Measurements from ENCODE around the gene PRSS56. TPM values are rescaled to one million over a fixed set of nuclear protein-coding genes. Genes with fewer than 3 reads are reported as not detected.

PRSS56 gene
- total and polyA plus RNA-seq, 2 of the 8 experiments (the other 6 are each of a cell fraction or from before 2014, with no cell fraction given) = 0.03 TPM; not detected in 1

- TF ChIP-seq SIX5 (IDR thresholded peaks at IDR 0.05; ENCODE audit: low read depth, low read length) (no peak), GTF2F1 (IDR thresholded peaks at IDR 0.05; ENCODE audit: borderline replicate concordance, low read depth, low read length) (no peak), RXRA (IDR thresholded peaks at IDR 0.05; ENCODE audit: insufficient read depth, low read depth, low read length) (no peak), POU5F1 (IDR thresholded peaks at IDR 0.05; ENCODE audit: low read depth, low read length) (no peak), CTCF (IDR thresholded peaks at IDR 0.05; ENCODE audit: control extremely low read depth in 1 of 3, insufficient read depth in 1 of 3, low read depth in 1 of 3, low read length in 3 of 3) (peak in 2 of 3 experiments; percentile 25 to 58; a peak in 2 of 4 replicates), TAF7 (optimal IDR thresholded peaks at IDR 0.05; ENCODE audit: borderline replicate concordance, low read depth, low read length) (no peak), CBX5 (IDR thresholded peaks at IDR 0.05; ENCODE audit: low read depth, low read length) (no peak), CHD2 (IDR thresholded peaks at IDR 0.05; ENCODE audit: low read length) (no peak), BACH1 (IDR thresholded peaks at IDR 0.05; ENCODE audit: low read length) (no peak), JUND (IDR thresholded peaks at IDR 0.05; ENCODE audit: low read length) (no peak), RAD21 (IDR thresholded peaks at IDR 0.05 in 1 of 2, conservative IDR thresholded peaks at IDR 0.05 in 1 of 2; ENCODE audit: low read depth in 2 of 2, low read length in 2 of 2) (peak in 1 of 2 experiments; percentile 19; a peak in 1 of 4 replicates), HDAC6 (IDR thresholded peaks at IDR 0.05; ENCODE audit: low read depth, low read length) (no peak), EZH2 (IDR thresholded peaks at IDR 0.05; ENCODE audit: low read depth, low read length, severe bottlenecking) (peak; percentile 39), ATF3 (IDR thresholded peaks at IDR 0.05; ENCODE audit: insufficient read depth, low read depth, low read length) (no peak), USF2 (IDR thresholded peaks at IDR 0.05; ENCODE audit: low read length) (no peak)
Measured at GRCh38 chr2:232488097-232488711, 32.0 kb upstream of the PRSS56 start (continued).

All from H1 (cell line).